ENCODE data around the gene UXS1.

UXS1 gene

GRCh38 chr2:106073678-106074406 lies 120.3 kb downstream of the UXS1 start:
- DNase-seq: no peak

GRCh38 chr2:106070181-106070580 lies 123.9 kb downstream of the UXS1 start:
- no peak for DNase-seq

- no peak for DNase-seq
These were observed 125.7 kb downstream of the UXS1 start for GRCh38 chr2:106068451-106068850.

GRCh38 chr2:106065983-106066820 lies 127.9 kb downstream of the UXS1 start:
- no peak for DNase-seq

- no peak for DNase-seq
These were observed 128.7 kb downstream of the UXS1 start for GRCh38 chr2:106065268-106065982.

GRCh38 chr2:106063181-106063580 lies 130.9 kb downstream of the UXS1 start:
- DNase-seq: no peak

GRCh38 chr2:106062627-106063026 lies 131.5 kb downstream of the UXS1 start:
- no peak for DNase-seq

- no peak for DNase-seq
These were observed 132.3 kb downstream of the UXS1 start for GRCh38 chr2:106061611-106062349.

GRCh38 chr2:106059416-106060065 lies 134.6 kb downstream of the UXS1 start:
- no peak for DNase-seq

GRCh38 chr2:106058469-106059137 lies 135.5 kb downstream of the UXS1 start:
- no peak for DNase-seq

- peak; percentile 18 for DNase-seq
These were observed 136.9 kb downstream of the UXS1 start for GRCh38 chr2:106057206-106057605.

GRCh38 chr2:106054880-106055655 lies 139.0 kb downstream of the UXS1 start:
- no peak for DNase-seq

- DNase-seq: no peak
These were observed 139.8 kb downstream of the UXS1 start for GRCh38 chr2:106054321-106054720.

GRCh38 chr2:106053581-106053980 lies 140.5 kb downstream of the UXS1 start:
- DNase-seq: no peak

GRCh38 chr2:106053116-106053515 lies 141.0 kb downstream of the UXS1 start:
- no peak for DNase-seq

GRCh38 chr2:106044859-106045258 lies 149.2 kb downstream of the UXS1 start:
- no peak for DNase-seq

- no peak for DNase-seq
These were observed 150.1 kb downstream of the UXS1 start for GRCh38 chr2:106044021-106044420.
